ENCODE data around the gene NEURL4.

Gene NEURL4

GRCh38 chr17:7321466-7321865, 7.7 kb downstream of the NEURL4 start:
- no peak for DNase-seq

DNA sequence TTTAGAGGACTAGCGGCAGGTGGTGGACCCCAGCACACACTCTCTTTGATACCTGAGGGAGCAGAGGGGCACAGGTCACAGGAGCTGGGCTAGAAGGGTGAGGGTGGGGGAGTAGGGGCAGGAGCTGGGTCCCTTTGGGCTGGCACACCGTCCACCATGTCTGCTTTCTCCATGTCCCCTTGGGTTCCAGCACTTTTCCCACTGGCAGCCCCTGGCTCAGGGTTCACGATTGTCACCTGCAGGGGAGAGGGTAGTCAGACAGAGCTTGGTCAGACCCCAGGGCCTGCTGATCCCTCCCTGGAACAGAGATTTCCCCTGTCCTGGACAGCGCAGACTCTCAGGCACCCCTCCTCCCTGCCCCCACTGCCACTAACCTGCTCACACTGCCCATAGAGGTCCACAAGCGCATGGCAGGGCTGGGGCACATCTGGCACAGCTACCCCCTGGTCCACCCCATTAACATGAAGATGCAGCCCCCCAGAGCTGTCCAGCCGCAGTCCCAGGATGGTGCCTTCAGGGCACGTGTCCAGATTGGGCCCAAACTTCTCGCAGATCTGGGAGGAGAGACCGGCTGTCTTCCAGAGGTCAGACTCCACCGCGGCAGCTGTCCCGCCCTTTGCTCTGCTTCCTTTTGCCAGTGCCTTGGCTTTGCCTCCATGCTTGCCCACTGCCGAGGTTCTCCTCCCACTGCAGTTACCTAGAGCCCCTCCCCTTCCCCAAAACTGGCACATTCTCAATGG, 10.8 kb downstream of the NEURL4 start:
- no peak for DNase-seq

DNA sequence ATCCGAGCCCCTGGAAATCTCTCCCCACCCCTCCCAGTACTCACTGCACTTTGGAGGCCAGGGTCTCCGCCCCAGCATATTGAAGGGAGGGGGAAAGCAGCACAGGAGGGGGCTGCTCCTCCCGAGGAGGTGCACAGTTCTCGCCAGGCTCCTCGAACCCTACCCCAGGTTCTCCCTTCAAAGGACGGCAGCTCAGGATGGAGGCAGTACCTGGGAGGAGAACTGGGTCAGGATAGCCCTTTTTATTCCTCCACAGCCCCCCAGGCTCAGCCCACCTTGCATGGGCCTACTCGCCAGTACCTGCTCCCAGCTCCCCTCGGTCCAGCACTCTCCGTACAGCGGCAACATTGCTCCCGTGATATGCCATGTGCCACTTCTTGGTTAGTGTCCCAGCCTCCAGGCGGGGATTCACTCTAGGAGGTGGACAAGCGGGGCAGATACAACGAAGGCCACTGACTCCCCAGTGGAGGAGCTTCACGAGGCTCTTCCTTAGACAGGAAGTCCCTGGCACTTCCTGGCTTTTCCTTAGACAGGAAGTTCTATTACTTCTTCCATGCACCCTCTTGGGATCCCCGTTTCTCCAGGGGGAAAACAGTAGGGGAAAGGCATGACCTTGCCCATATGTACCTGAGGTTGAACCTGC, 11.9 kb downstream of the NEURL4 start:
- DNase-seq = no peak

DNA sequence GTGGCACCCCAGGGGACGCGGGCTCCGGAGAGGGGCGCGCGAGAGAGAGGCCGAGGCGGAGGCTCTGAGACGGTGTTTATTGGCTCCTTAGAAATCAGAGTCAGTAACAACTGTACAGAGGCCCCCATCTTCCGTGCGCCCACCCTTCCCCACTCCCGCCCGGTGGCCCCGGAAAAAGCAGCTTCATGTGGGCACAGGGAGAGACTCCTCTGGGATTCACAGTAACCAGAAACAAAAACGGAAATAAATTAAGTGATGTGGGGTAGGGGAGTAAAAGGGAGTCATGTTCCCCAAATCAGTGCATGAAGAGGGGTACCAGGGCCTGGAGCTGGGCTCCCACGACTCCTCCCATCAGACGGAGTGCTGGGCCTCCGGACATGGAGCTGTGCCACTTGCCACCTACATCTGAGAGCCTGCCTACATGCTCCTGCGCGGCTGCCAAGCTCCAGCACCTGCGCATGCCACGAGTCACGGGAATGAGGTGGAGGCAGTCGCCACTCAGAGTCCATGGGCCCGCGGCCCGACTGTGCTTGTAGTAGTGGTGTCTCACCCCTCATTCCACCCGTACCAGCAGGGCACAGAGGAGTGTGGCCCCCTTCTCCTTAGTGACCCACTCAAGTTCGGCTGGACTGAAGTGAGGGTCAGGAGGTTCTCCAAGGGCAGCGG, 13.4 kb downstream of the NEURL4 start:
- no peak for DNase-seq

GRCh38 chr17:7314719-7315569, 14.2 kb downstream of the NEURL4 start, which contains the start of gene GPS2:
Gene GPS2 (minus strand): TSS chr17:7315360. CDS start chr17:7315052, 308 bp downstream.
- peak; percentile 90 for DNase-seq

- DNase-seq = no peak
These were observed 15.0 kb downstream of the NEURL4 start for GRCh38 chr17:7313890-7314718.

DNA sequence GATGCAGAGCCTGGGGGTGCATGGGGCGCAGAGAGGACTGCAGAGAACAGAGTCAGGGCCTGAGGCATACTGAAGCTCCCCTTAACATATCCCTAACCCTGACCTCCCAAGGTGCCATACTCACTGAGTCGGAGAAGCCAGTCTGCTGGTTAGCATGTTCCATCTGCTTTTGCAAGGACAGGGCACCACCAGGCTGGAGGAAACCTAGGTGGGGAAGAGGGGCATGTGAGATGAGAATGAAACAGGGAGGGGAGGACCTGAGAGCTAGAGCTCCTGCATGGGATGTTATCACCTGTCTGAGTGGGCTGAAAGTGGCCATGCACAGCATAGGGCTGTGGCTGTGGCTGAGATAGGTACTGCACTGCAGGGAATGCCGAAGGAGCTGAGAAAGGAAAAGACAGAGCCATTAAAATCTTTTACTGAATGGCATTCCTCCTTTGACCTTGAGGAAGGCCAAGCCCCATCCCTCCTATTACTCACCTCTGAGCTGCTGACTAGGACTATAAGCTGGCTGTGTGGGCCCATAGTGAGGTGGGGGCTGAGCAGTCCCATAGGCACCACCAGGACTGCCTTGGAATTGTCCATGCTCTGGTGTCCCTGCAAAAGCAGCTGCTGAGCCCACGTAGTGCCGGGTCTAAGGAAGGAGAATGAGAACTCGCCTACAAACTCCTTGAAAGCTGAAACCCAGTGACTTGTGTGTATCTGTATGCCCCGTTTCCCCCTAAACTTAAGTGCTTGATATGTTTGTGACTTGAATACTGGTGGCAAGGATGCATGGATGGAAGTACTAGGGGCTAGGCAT, 15.8 kb downstream of the NEURL4 start:
- no peak for DNase-seq

DNA sequence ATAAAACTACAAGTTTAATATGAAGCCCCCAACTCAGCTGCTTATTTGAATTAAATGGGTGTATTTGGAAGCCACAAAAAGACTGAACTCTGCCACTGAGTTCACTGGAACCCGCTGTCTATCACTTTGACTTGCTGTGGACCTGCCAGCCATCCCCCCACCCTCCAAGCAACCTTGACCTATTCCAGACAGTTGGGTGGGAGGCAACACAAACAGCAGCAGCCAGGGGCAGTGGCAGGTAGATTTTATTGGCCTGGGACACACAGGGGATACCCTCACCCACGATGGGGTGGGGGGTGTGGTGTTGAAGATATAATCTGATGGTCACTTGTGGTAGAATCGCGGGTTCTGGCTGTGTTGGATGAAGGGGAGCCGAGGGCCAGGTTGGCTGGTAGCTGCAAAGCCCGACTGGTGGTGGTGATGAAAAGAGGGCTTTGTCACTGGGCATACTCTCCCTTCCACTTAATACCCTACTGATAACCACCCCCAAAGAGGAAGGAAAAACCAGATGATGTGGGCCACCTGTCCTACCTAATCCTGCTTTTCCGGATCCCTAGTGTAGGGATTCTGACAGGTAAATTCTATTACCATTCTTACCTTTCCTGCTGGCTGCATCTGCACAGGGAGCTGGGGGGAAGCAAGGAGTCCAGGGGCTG, 16.6 kb downstream of the NEURL4 start:
- DNase-seq = no peak

DNA sequence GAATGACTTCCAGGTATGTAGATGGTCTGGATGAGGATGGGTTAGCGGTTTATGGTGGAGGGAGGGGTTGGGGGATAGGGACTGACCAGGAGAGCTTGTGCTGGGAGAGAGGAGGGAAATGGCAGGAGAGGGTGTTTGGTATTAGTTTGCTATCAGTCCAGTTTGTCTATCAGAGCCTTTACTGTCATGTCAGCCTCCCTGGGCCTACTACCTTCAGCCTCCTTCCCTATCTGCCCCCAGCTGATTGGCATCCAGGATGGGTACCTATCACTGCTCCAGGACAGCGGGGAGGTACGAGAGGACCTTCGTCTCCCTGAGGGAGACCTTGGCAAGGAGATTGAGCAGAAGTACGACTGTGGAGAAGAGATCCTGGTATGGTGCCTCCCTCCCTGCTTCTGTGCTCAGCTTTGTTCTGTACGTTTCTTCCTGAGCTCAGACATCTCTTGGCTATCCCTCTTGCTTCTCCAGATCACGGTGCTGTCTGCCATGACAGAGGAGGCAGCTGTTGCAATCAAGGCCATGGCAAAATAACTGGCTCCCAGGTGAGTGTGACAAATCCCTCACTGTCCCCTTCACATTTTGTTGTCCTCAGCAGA, 17.9 kb downstream of the NEURL4 start:
- no peak for DNase-seq

DNA sequence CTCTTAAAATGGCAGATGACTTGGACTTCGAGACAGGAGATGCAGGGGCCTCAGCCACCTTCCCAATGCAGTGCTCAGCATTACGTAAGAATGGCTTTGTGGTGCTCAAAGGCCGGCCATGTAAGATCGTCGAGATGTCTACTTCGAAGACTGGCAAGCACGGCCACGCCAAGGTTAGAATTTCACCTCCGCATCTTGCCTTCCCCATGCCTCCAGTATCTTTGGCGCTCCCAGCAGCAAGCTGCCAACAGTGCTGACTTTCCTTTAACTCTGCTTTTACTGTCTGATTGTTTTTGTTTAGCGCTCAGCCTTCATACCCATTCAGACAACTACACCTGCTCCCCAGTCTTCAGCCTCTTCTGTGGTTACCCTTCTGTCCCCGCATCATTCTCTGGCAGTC, 19.5 kb downstream of the NEURL4 start:
- DNase-seq = no peak

DNA sequence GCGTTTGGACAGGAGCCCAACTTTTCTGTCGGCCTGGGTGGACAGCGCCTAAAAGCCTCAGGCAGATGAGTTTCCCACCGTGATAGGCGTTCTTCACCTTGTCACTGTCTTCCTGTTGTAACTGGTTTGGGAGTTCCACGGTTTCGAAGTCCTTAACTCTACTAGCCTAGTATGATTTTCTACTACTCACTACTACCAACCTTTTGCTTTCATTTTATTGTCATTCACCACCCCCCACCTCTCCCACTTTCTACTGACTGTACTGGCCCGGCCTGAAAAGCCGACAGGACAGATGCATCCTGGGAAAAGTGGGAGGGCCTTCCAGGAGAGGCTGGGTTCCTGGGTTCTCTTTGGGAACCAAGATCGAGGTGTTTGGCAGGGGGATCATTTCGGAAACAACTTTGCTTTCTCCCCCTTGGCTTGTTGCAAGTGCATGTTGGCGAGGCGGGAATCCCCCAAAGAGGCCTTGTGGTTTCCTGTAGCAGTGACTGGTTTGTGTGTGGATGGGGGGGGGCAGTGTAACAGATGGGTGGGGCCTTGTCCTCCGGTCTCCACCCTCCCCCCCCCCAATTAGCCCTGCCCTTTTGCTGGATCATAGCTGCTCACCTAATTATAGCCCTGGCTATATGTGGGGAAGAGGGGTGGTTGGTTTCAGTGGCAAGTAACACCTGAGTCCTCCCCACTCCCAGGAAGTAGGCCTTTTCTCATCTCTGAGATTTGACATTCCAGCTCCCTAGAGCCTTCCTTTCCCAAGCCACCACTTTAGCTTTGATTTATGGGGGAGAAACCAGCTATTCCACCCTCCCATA, 20.3 kb downstream of the NEURL4 start:
- DNase-seq = peak; percentile 95

DNA sequence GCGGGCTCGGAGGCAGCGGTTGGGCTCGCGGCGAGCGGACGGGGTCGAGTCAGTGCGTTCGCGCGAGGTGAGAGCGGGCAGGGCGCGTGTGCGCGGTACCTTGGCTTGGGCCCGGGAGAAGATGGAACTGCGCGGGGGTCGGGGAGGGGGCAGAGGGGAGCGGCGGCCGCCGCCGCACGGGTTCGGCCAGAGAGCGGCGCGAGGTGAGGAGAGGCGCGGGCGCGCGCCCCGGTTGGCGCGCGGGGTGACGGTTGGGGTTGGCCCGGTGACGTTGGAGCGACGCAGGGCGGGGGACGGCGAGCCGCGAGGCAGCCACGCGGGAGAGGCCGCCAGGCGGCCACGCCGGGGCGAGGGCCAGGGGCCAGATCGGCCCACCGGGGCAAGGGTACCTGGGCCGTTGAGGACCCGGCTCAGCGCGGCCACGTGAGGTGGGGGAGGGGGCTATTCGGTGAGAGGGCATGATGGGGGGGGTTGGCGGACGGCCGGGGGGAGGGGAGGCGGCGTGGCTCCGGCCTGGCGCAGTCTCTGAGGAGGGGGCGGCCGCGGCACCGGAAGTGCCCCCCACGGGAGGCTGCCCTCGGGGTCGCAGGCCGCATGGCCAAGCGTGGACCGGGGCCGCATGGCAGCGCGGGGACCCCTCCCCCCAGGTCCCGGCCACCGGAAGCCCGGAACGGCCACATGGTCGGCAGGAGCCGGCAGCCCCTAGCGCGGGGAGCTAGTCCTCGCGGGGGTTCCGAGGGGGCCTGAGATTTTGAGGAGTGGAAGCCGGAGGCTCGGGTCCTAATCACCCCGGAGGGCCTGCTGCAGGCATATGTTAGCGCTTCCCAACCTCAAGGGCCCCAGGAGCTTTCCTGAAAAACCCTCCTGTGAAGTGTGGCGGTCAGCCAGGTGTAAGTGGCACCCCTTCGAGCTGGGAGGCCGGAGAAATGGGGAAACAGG, 21.2 kb downstream of the NEURL4 start:
- DNase-seq = peak; percentile 19

GRCh38 chr17:7306911-7307685, 22.0 kb downstream of the NEURL4 start, which contains the start of gene EIF5A:
Gene EIF5A (plus strand): TSS chr17:7307628. CDS start chr17:7309636, 2,008 bp downstream.
- peak; percentile 100 for DNase-seq

- DNase-seq = no peak
These were observed 25.0 kb downstream of the NEURL4 start for GRCh38 chr17:7304179-7304578.

GRCh38 chr17:7296189-7296861, 32.8 kb downstream of the NEURL4 start:
- peak; percentile 51 for DNase-seq
